ENCODE measurements around the gene LHPP.

The LHPP gene

DNA sequence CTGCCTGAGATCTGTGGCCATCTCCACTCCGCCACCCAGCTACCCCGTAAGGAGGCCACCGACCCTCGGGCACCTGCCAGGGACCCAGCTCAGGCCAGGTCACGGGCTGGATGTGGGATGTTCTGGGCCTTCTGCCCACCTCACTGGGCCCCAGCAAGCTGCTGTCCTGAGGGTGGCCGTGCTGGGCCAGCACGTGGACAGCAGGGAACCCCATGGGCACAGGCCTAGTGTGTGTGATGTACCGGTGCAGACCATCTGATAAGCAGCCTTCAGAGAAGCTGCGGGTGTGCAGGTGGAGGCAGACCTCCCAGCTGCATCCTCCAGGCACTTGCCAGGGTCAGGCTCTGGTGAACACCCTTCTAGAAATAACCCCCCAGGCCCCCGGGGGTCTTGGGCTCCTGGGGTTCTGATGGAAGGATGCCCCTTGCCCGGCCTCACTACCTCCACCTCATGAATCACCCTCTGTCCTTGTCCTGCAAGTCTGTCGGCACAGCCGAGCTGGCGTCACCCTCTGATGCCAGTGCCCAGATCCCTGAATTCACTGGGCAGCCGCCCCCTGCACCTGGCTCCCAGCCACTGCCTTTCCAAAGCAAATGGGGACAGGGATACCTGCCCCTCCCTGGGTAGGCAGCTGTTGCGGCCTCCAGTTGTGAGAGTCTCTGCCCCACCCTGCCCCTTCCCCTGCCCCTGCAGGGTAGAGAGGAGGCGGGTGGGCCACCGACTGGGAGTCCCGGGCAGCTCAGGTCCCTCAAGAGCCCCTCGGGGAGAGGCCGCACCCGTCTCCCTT lies 142.8 kb downstream of the LHPP start:
- ChIA-PET POLR2A (interaction anchor here (1.0 kb wide), 1 partner anchor 197 kb away, joined by 3 read pairs; the partner anchor contains the start of gene ABRAXAS2), CTCF (interaction anchor here (0.6 kb wide), 1 partner anchor 378 kb away, joined by 3 read pairs; no protein-coding TSS in a partner anchor)
- H3K4me1 ChIP-seq (ENCODE audit: control insufficient read depth, insufficient read depth, low read length): no peaks in the 10 kb centered on the region
- H3K4me3 ChIP-seq (ENCODE audit: low read depth, low read length): no peak overlapping the region
- no peak overlapping the region for H3K27ac ChIP-seq (ENCODE audit: extremely low read depth, low read depth, low read length)
- no peaks in the 10 kb centered on the region for H3K36me3 ChIP-seq (ENCODE audit: control insufficient read depth in 2 of 2, insufficient read depth in 1 of 2, low read length in 2 of 2)
- TF ChIP-seq ZNF610 (tag by site-specific recombination; IDR thresholded peaks at IDR 0.05; ENCODE audit: borderline replicate concordance): no peak
- 0 out of 2 replicates have a peak, but pooled peaks have one; percentile 6 for TF ChIP-seq GLIS2 (tag by site-specific recombination; IDR thresholded peaks at IDR 0.05)
- TF ChIP-seq ZBTB17 (tag by site-specific recombination; IDR thresholded peaks at IDR 0.05): no peak
- no peak for TF ChIP-seq ZNF558 (tag by site-specific recombination; IDR thresholded peaks at IDR 0.05)
- TF ChIP-seq, protein P1, sequence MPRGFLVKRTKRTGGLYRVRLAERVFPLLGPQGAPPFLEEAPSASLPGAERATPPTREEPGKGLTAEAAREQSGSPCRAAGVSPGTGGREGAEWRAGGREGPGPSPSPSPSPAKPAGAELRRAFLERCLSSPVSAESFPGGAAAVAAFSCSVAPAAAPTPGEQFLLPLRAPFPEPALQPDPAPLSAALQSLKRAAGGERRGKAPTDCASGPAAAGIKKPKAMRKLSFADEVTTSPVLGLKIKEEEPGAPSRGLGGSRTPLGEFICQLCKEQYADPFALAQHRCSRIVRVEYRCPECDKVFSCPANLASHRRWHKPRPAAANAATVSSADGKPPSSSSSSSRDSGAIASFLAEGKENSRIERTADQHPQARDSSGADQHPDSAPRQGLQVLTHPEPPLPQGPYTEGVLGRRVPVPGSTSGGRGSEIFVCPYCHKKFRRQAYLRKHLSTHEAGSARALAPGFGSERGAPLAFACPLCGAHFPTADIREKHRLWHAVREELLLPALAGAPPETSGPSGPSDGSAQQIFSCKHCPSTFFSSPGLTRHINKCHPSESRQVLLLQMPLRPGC (tag by site-specific recombination; IDR thresholded peaks at IDR 0.05): no peak
- peak; percentile 56; the same call in 1 of the 2 replicates for TF ChIP-seq ZIC2 (tag by site-specific recombination; IDR thresholded peaks at IDR 0.05)
- no peak for TF ChIP-seq ZNF473 (tag by site-specific recombination; IDR thresholded peaks at IDR 0.05)
- H3K9me3 ChIP-seq (ENCODE audit: control insufficient read depth, insufficient read depth, low read depth, low read length): no peaks in the 10 kb centered on the region

DNA sequence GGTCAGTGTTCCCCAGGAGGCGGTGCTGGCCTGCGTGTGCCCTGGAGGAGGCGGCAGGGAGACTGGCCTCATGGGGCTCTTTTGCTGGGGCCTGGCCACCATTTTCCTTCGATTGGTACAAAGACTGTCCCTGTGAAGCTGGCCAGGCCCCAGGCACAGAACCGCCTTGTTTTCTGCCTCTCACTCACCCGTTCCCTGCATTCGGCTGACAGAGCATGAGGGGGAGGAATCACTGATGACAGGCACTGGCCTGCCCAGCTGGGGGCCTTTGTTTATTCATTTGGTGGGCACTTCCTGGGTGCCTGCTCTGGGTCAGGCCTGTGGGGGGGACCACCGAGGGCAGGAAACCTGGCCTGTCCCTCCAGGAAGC lies 143.4 kb downstream of the LHPP start:
- Histone ChIP-seq H3K4me1 (ENCODE audit: control insufficient read depth, insufficient read depth, low read length) (no peaks in the 10 kb centered on the region), H3K4me3 (ENCODE audit: low read depth, low read length) (no peak overlapping the region), H3K9me3 (ENCODE audit: control insufficient read depth, insufficient read depth, low read depth, low read length) (no peaks in the 10 kb centered on the region), H3K36me3 (ENCODE audit: control insufficient read depth in 2 of 2, insufficient read depth in 1 of 2, low read length in 2 of 2) (no peaks in the 10 kb centered on the region), H3K27ac (ENCODE audit: extremely low read depth, low read depth, low read length) (no peak overlapping the region)
- TF ChIP-seq ZIC2 (tag by site-specific recombination; IDR thresholded peaks at IDR 0.05) (no peak), ZNF776 (tag by site-specific recombination; IDR thresholded peaks at IDR 0.05; ENCODE audit: borderline replicate concordance) (no peak), SP2 (tag by site-specific recombination; IDR thresholded peaks at IDR 0.05) (no peak), ZXDB (tag by site-specific recombination; IDR thresholded peaks at IDR 0.05) (no peak), ZNF169 (tag by site-specific recombination; IDR thresholded peaks at IDR 0.05) (no peak), ZNF658 (tag by site-specific recombination; IDR thresholded peaks at IDR 0.05) (no peak)
- ChIA-PET POLR2A (no interaction called here), CTCF (no interaction called here)

DNA sequence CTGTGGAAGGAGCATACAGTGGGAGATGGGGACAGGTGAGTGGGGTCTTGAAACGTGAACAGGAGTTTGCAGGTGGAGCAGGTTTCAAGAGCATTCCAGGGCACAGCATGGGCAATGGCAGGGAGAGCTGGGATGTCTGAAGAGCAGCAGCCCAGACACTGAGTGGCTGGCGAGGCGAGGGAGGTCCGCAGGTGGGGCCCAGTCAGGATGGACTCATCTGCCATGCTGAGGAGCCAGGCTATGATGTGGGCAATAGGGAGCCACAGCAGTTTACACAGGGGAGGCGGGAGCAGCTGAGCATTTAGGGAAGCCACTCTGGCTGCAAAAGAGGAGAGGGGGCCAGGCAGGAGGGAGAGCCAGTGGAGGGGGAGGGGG lies 143.8 kb downstream of the LHPP start:
- ChIA-PET CTCF (no interaction called here), POLR2A (no interaction called here)
- H3K4me3 ChIP-seq (ENCODE audit: low read depth, low read length): no peak overlapping the region
- no peaks in the 10 kb centered on the region for H3K36me3 ChIP-seq (ENCODE audit: control insufficient read depth in 2 of 2, insufficient read depth in 1 of 2, low read length in 2 of 2)
- H3K27ac ChIP-seq (ENCODE audit: extremely low read depth, low read depth, low read length): no peak overlapping the region
- TF ChIP-seq, protein P1 (tag by site-specific recombination; IDR thresholded peaks at IDR 0.05): no peak
- TF ChIP-seq ZNF473 (tag by site-specific recombination; IDR thresholded peaks at IDR 0.05): no peak
- no peak for TF ChIP-seq ZNF501 (tag by site-specific recombination; IDR thresholded peaks at IDR 0.05)
- 0 out of 2 replicates have a peak, but pooled peaks have one; percentile 20 for TF ChIP-seq ZFP3 (tag by site-specific recombination; IDR thresholded peaks at IDR 0.05; ENCODE audit: low read depth)
- TF ChIP-seq, protein P2, sequence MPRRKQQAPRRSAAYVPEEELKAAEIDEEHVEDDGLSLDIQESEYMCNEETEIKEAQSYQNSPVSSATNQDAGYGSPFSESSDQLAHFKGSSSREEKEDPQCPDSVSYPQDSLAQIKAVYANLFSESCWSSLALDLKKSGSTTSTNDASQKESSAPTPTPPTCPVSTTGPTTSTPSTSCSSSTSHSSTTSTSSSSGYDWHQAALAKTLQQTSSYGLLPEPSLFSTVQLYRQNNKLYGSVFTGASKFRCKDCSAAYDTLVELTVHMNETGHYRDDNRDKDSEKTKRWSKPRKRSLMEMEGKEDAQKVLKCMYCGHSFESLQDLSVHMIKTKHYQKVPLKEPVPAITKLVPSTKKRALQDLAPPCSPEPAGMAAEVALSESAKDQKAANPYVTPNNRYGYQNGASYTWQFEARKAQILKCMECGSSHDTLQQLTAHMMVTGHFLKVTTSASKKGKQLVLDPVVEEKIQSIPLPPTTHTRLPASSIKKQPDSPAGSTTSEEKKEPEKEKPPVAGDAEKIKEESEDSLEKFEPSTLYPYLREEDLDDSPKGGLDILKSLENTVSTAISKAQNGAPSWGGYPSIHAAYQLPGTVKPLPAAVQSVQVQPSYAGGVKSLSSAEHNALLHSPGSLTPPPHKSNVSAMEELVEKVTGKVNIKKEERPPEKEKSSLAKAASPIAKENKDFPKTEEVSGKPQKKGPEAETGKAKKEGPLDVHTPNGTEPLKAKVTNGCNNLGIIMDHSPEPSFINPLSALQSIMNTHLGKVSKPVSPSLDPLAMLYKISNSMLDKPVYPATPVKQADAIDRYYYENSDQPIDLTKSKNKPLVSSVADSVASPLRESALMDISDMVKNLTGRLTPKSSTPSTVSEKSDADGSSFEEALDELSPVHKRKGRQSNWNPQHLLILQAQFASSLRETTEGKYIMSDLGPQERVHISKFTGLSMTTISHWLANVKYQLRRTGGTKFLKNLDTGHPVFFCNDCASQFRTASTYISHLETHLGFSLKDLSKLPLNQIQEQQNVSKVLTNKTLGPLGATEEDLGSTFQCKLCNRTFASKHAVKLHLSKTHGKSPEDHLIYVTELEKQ (tag by site-specific recombination; IDR thresholded peaks at IDR 0.05; ENCODE audit: borderline replicate concordance): no peak
- no peak for TF ChIP-seq ZNF114 (tag by site-specific recombination; IDR thresholded peaks at IDR 0.05)
- TF ChIP-seq ZNF16 (tag by site-specific recombination; IDR thresholded peaks at IDR 0.05; ENCODE audit: low read depth): peak; percentile 94
- H3K9me3 ChIP-seq (ENCODE audit: control insufficient read depth, insufficient read depth, low read depth, low read length): no peaks in the 10 kb centered on the region
- H3K4me1 ChIP-seq (ENCODE audit: control insufficient read depth, insufficient read depth, low read length): no peaks in the 10 kb centered on the region
